HG03342 (cell line): Measurements from ENCODE around the gene DUSP2.

Experiments used
- ATAC-seq: cut with Tn5 transposase; IDR thresholded peaks from one replicate; pipeline ENCODE4 v1.9.1; 2021; ENCODE audit warnings: mild to moderate bottlenecking, moderate library complexity; ENCODE audit not compliant: unreplicated experiment

DUSP2 gene

GRCh38 chr2:96115631-96116423 is 29.4 kb downstream of the DUSP2 start:
- no peak for ATAC-seq

GRCh38 chr2:96114903-96115581 is 30.2 kb downstream of the DUSP2 start:
- ATAC-seq, result no peak

GRCh38 chr2:96114546-96114902 is 30.7 kb downstream of the DUSP2 start:
- no peak for ATAC-seq

GRCh38 chr2:96113951-96114350 is 31.3 kb downstream of the DUSP2 start:
- ATAC-seq, result no peak

- ATAC-seq, result no peak
Observed at GRCh38 chr2:96113367-96113677, 31.9 kb downstream of the DUSP2 start.

- no peak for ATAC-seq
Observed at GRCh38 chr2:96112501-96113366, 32.5 kb downstream of the DUSP2 start.

- no peak for ATAC-seq
Observed at GRCh38 chr2:96111823-96112500, 33.3 kb downstream of the DUSP2 start.

GRCh38 chr2:96111257-96111640 is 34.0 kb downstream of the DUSP2 start:
- ATAC-seq, result no peak

- no peak for ATAC-seq
Observed at GRCh38 chr2:96110621-96111256, 34.5 kb downstream of the DUSP2 start.

- ATAC-seq, result no peak
Observed at GRCh38 chr2:96109931-96110511, 35.2 kb downstream of the DUSP2 start.

GRCh38 chr2:96109361-96109680 is 35.9 kb downstream of the DUSP2 start:
- ATAC-seq, result no peak

GRCh38 chr2:96108541-96109360 is 36.5 kb downstream of the DUSP2 start:
- ATAC-seq, result no peak

- no peak for ATAC-seq
Observed at GRCh38 chr2:96108151-96108540, 37.1 kb downstream of the DUSP2 start.

GRCh38 chr2:96107708-96108065 is 37.6 kb downstream of the DUSP2 start:
- no peak for ATAC-seq

GRCh38 chr2:96106991-96107707 is 38.1 kb downstream of the DUSP2 start:
- ATAC-seq, result no peak

GRCh38 chr2:96105994-96106715 is 39.1 kb downstream of the DUSP2 start:
- no peak for ATAC-seq

GRCh38 chr2:96105152-96105915 is 39.9 kb downstream of the DUSP2 start:
- no peak for ATAC-seq

GRCh38 chr2:96104487-96104861 is 40.8 kb downstream of the DUSP2 start:
- no peak for ATAC-seq
